Spinal cord (tissue), 10 donors: ENCODE results near the gene SLC44A2. TPM values are rescaled to one million over a fixed set of nuclear protein-coding genes. Genes with fewer than 3 reads are reported as not detected.
"Not testable (repeated sequence)": the region's sequence is repeated elsewhere in the genome, so short reads cannot be mapped to it uniquely, and the experiment has no call there.

Experiments
- DNase-seq, 6 donors: peaks; one replicate each; pipeline versions ENCODE4 v3.0.0 to v3.0.0-alpha.2; 2013 to 2015; ENCODE audit warnings: low spot score in 6 of 6, low read depth in 4 of 6
- H3K27ac ChIP-seq: one replicate; pipeline ENCODE4 v1.5.1; 2013; ENCODE audit warnings: low read depth, low read length, control low read depth
- H3K27me3 ChIP-seq: one replicate; pipeline ENCODE4 v1.6.1; 2013; ENCODE audit warnings: low read length; ENCODE audit not compliant: control insufficient read depth, insufficient read depth
- H3K36me3 ChIP-seq: one replicate; pipeline ENCODE4 v1.6.1; 2013; ENCODE audit warnings: low read length; ENCODE audit not compliant: control insufficient read depth, insufficient read depth
- H3K4me1 ChIP-seq: one replicate; pipeline ENCODE4 v1.6.1; 2013; ENCODE audit warnings: low read length; ENCODE audit not compliant: control insufficient read depth, insufficient read depth
- H3K4me3 ChIP-seq: one replicate; pipeline ENCODE4 v1.5.1; 2013; ENCODE audit warnings: low read depth, low read length, control low read depth
- H3K9me3 ChIP-seq: one replicate; pipeline ENCODE4 v1.6.1; 2013; ENCODE audit warnings: low read length; ENCODE audit not compliant: control insufficient read depth, insufficient read depth
- WGBS: methylation state at CpG from one replicate; pipeline ENCODE4 v1.1.5; 2013; ENCODE audit warnings: missing lambda C conversion rate; ENCODE audit not compliant: insufficient coverage; 5-methylcytosine and 5-hydroxymethylcytosine counted together
- polyA plus RNA-seq, 2 donors: library from polyadenylated mRNA; unstranded; fragments of 120-200 nt; gene quantifications; one replicate each; pipeline ENCODE4 v1.2.1, GENCODE V29; 2013; ENCODE audit not compliant: insufficient read length in 2 of 2
- total RNA-seq, 2 donors: library from RNA; depleted of rRNA in 1 of 2; stranded (reverse); fragments of 120-200 nt in 1 of 2; fragments of >200 nt in 1 of 2; gene quantifications; one replicate each; pipeline versions ENCODE4 v1.2.3 to v1.2.4, GENCODE V29; 2013 to 2014
- donor health status: healthy.

The SLC44A2 gene
- total and polyA plus RNA-seq, 4 donors, result 46.8 to 146 (median 88.2) TPM

- not testable (repeated sequence) for H3K27ac ChIP-seq, H3K9me3 ChIP-seq, H3K4me1 ChIP-seq, H3K27me3 ChIP-seq, H3K4me3 ChIP-seq, DNase-seq
- H3K36me3 ChIP-seq, result peaks cover 85% of the 10 kb centered on the region
- 100% methylated on average over 3 of the region's 8 CpGs for WGBS
Measured at GRCh38 chr19:10675214-10675613, 49.9 kb downstream of the SLC44A2 start.

DNA sequence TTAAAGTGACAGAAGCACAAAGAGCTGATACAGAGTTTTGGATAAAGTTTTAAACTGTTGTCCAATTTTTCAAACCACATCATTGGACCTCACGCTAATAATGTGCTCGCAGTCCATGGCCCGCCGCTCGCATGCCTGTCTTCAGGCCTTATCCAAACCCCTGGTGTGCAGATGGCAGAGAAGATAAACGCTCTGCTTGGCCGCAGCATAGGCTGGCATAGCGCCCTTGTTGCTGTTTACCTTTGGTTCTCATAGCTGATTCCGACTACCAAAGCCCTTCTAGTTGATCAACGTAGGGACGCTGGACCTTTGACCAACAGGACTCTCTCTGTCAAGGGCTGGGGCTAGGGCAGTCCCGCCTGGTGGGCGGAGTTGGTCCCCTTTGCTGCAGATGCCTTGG, 52.4 kb downstream of the SLC44A2 start:
- no peak overlapping the region for H3K4me3 ChIP-seq
- H3K36me3 ChIP-seq, result peaks cover 92% of the 10 kb centered on the region
- DNase-seq, result no peak
- 54% methylated on average over 11 of the region's 13 CpGs for WGBS
- no peaks in the 10 kb centered on the region for H3K27me3 ChIP-seq
- no peaks in the 10 kb centered on the region for H3K4me1 ChIP-seq
- no peaks in the 10 kb centered on the region for H3K9me3 ChIP-seq
- no peak overlapping the region for H3K27ac ChIP-seq

GRCh38 chr19:10678813-10679212, 53.5 kb downstream of the SLC44A2 start:
- WGBS, result 85% methylated on average over 12 of the region's 12 CpGs
- H3K4me1 ChIP-seq, result no peaks in the 10 kb centered on the region
- no peak overlapping the region for H3K27ac ChIP-seq
- H3K27me3 ChIP-seq, result no peaks in the 10 kb centered on the region
- no peak overlapping the region for H3K4me3 ChIP-seq
- no peaks in the 10 kb centered on the region for H3K9me3 ChIP-seq
- no peak for DNase-seq
- H3K36me3 ChIP-seq, result peaks cover 94% of the 10 kb centered on the region

GRCh38 chr19:10679743-10680142, 54.4 kb downstream of the SLC44A2 start:
- H3K27ac ChIP-seq, result no peak overlapping the region
- H3K36me3 ChIP-seq, result peaks cover 93% of the 10 kb centered on the region
- H3K4me1 ChIP-seq, result no peaks in the 10 kb centered on the region
- no peaks in the 10 kb centered on the region for H3K9me3 ChIP-seq
- no peak for DNase-seq
- no peak overlapping the region for H3K4me3 ChIP-seq
- no peaks in the 10 kb centered on the region for H3K27me3 ChIP-seq
- WGBS, result 93% methylated on average over 18 of the region's 18 CpGs

GRCh38 chr19:10680545-10681135, 55.3 kb downstream of the SLC44A2 start:
- Histone ChIP-seq H3K27me3 (no peaks in the 10 kb centered on the region), H3K36me3 (peaks cover 88% of the 10 kb centered on the region), H3K27ac (no peak overlapping the region), H3K9me3 (no peaks in the 10 kb centered on the region), H3K4me3 (no peak overlapping the region), H3K4me1 (peaks cover 2% of the 10 kb centered on the region)
- WGBS, result 98% methylated on average over 10 of the region's 15 CpGs
- no peak for DNase-seq

DNA sequence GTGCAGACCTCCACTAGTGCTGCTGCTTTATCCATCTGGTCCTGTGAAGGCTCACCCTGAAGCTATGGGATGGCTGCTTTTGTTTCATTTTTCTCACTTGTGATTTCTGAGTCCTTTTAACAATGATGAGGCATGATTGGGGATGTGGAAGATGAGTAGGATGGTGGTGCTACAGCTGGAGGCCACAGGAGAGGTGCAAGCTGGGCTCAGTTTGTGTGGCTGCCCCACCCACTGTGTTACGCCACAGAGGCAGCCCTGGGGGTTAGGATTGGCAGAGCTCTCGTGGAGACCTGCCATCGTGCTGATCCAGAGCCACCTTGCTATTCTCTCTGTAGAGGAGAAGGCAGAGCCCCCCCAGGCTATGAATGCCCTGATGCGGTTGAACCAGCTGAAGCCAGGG, 56.3 kb downstream of the SLC44A2 start:
- H3K27ac ChIP-seq, result no peak overlapping the region
- H3K4me1 ChIP-seq, result peaks cover 12% of the 10 kb centered on the region
- DNase-seq, result no peak
- no peak overlapping the region for H3K4me3 ChIP-seq
- 85% methylated on average over 4 of the region's 4 CpGs for WGBS
- H3K36me3 ChIP-seq, result peaks cover 90% of the 10 kb centered on the region
- no peaks in the 10 kb centered on the region for H3K9me3 ChIP-seq
- H3K27me3 ChIP-seq, result no peaks in the 10 kb centered on the region

DNA sequence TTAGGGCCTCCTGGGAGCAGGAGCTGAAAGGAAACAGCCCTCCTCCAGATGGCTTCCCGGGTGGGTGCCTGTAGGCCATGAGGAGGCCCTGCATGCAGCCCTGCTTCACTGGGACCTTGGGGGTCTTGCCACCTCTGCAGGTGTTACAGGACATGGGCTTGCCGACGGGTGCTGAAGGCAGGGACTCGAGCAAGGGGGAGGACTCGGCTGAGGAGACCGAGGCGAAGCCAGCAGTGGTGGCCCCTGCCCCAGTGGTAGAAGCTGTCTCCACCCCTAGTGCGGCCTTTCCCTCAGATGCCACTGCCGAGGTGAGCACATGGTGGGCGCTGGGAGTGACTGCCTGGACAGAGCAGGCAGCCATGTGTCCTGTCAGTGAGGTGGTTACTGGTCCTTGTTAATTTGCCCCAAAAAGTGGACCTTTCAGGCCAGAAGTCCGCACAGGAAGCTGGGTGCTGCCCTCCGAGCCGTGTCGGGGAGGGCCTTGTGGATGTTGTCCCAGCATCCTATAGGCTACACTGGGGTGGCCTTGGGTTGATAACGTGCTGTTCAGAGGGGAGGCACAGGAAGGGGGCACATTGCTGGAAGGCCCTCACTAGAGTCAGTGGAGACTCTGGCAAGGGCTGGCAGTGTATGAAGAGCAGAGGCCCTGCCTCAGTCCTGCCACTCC, 57.2 kb downstream of the SLC44A2 start:
- peaks cover 21% of the 10 kb centered on the region for H3K4me1 ChIP-seq
- H3K4me3 ChIP-seq, result no peak overlapping the region
- H3K36me3 ChIP-seq, result peaks cover 90% of the 10 kb centered on the region
- no peak for DNase-seq
- H3K27me3 ChIP-seq, result no peaks in the 10 kb centered on the region
- WGBS, result 91% methylated on average over 15 of the region's 15 CpGs
- H3K9me3 ChIP-seq, result no peaks in the 10 kb centered on the region
- no peak overlapping the region for H3K27ac ChIP-seq

GRCh38 chr19:10683064-10683426, 57.7 kb downstream of the SLC44A2 start:
- Histone ChIP-seq H3K9me3 (no peaks in the 10 kb centered on the region), H3K4me1 (peaks cover 22% of the 10 kb centered on the region), H3K27ac (no peak overlapping the region), H3K4me3 (no peak overlapping the region), H3K27me3 (no peaks in the 10 kb centered on the region), H3K36me3 (peaks cover 90% of the 10 kb centered on the region)
- WGBS, result 66% methylated on average over 15 of the region's 15 CpGs
- DNase-seq, result no peak

DNA sequence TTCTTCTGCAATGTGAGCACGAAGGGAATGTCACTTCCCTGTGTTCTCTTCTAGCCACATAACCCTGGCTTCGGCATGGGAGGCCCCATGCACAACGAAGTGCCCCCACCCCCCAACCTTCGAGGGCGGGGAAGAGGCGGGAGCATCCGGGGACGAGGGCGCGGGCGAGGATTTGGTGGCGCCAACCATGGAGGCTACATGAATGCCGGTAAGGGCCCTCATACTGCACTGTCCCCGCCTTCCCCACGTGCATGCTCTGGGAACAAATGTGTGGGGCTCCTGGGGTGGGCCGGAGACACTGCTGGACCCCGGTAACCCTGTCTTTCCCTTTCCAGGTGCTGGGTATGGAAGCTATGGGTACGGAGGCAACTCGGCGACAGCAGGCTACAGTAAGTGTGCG, 58.2 kb downstream of the SLC44A2 start:
- Histone ChIP-seq H3K36me3 (peaks cover 90% of the 10 kb centered on the region), H3K4me1 (peaks cover 22% of the 10 kb centered on the region), H3K4me3 (no peak overlapping the region), H3K27me3 (no peaks in the 10 kb centered on the region), H3K9me3 (no peaks in the 10 kb centered on the region), H3K27ac (no peak overlapping the region)
- 91% methylated on average over 20 of the region's 21 CpGs for WGBS
- DNase-seq, result no peak

DNA sequence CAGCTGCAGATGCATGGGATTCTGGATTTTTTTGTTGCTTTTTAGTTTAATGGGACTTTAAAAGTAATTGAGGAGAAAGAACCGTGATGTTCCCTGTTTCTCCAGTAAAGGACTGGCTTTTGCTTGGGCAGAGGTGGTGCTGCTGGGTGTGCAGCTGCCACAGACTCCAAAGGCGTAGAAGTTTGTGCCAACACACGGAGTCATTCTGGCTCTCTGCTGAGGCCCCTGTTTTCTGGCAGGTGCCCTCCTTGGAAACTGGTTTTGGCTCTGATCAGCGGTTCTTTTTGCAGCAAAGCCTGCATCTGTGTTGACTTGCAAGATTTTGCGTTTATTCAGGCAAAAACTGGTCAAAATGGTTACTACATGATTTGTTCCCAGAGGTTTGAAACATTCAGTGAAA, 59.9 kb downstream of the SLC44A2 start:
- no peak overlapping the region for H3K4me3 ChIP-seq
- DNase-seq, result peak in 3 of 6 donors; percentile 39 to 78 (median 45)
- no peaks in the 10 kb centered on the region for H3K9me3 ChIP-seq
- no peaks in the 10 kb centered on the region for H3K27me3 ChIP-seq
- H3K36me3 ChIP-seq, result peaks cover 90% of the 10 kb centered on the region
- no peak overlapping the region for H3K27ac ChIP-seq
- 47% methylated on average over 5 of the region's 5 CpGs for WGBS
- H3K4me1 ChIP-seq, result peaks cover 22% of the 10 kb centered on the region
